Thyroid gland (tissue), 4 donors: ENCODE results near the gene ABCA12. TPM values are rescaled to one million over a fixed set of nuclear protein-coding genes. Genes with fewer than 3 reads are reported as not detected.

Experiments
- DNase-seq, 2 donors: peaks; one replicate each; pipeline ENCODE4 v3.0.0-alpha.2; 2019
- H3K27ac ChIP-seq, 3 donors: fragments of 200-600 bp; sonication (generic); 1 replicate in 2 of 3; 2 replicates in 1 of 3; pipeline ENCODE4 v1.5.1; 2016 to 2019; ENCODE audit warnings: mild to moderate bottlenecking in 1 of 3, moderate library complexity in 1 of 3
- H3K27me3 ChIP-seq: fragments of 200-600 bp; sonication (generic); one replicate; pipeline ENCODE4 v1.5.1; 2019
- H3K36me3 ChIP-seq, 2 donors: fragments of 200-600 bp; sonication (generic); one replicate each; pipeline ENCODE4 v1.5.1; 2016 to 2019
- H3K4me1 ChIP-seq, 2 donors: fragments of 200-600 bp; sonication (generic); one replicate each; pipeline ENCODE4 v1.5.1; 2017 to 2019
- H3K4me3 ChIP-seq, 3 donors: fragments of 200-600 bp; sonication (generic); replicated peaks in 1 of 3; 1 replicate in 2 of 3; 2 replicates in 1 of 3; pipeline ENCODE4 v1.5.1; 2016; ENCODE audit warnings: mild to moderate bottlenecking in 1 of 3
- H3K9me3 ChIP-seq: fragments of 200-600 bp; sonication (generic); one replicate; pipeline ENCODE4 v1.5.1; 2017
- POLR2A ChIP-seq, 2 donors: fragments of 450-650 bp; IDR thresholded peaks; one replicate each; pipeline ENCODE4 v1.6.1; 2017; ENCODE audit warnings: antibody characterized with exemption in 2 of 2, mild to moderate bottlenecking in 2 of 2, moderate library complexity in 1 of 2
- WGBS, 2 donors: methylation state at CpG; one replicate each; pipeline ENCODE4 v1.1.5; 2017; 5-methylcytosine and 5-hydroxymethylcytosine counted together
- intact Hi-C: fragments of 100-400 bp; cut with DNase I; formaldehyde crosslinking; loops from one replicate; pipeline ENCODE4 v1.15.1; 2023
- total RNA-seq, 4 donors: library from RNA; depleted of rRNA; stranded (reverse); fragments of >200 nt; gene quantifications; one replicate each; pipeline ENCODE4 v1.2.3, GENCODE V29; 2016
- TF ChIP-seq, protein P1 (sequence below), 6 experiments: fragments of 200-600 bp in 3 of 6; fragments of 450-650 bp in 3 of 6; sonication (generic) in 3 of 6; IDR thresholded peaks; one replicate each; pipeline ENCODE4 v1.5.1; 2016 to 2019; ENCODE audit warnings: antibody characterized with exemption in 6 of 6, mild to moderate bottlenecking in 2 of 6, inconsistent platforms in 1 of 6, moderate library complexity in 1 of 6

ABCA12 gene
- total RNA-seq, 4 donors from 2014 or later = not detected

DNA sequence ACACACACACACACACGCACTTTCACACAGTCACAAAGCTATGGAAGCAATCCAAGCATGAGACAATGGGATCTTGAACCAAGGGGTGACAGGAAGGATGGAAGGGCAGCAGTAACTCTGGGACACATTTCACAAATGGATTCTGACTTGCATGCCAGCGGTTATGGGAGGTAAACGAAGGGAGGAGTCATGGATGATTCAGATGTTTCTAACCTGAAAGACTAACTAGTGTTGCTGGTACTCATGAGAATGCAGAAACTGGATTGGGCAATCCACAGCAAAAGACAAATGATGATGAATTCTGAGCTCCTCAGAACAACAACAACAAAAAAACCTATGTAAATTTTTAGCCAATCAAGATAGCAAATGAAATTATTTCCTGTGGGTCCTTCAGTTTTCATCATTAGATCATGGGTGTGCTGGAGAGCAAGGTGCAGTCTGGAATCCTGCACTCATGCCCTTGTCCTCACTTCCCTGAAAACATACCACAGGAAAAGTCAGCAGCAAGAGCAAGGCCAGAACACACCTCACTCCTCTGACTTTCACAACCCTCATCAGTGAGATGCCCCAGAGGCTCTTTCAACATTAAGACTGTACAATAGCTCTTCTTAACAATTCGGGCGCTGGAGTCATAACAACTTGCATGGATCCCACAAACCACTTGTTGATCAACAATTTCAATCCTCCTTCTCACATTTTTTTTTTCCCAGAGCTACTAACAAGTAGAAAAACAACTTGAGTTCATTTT, 32.6 kb downstream of the ABCA12 start:
- no peak overlapping the region for H3K27ac ChIP-seq
- H3K9me3 ChIP-seq = no peaks in the 10 kb centered on the region
- DNase-seq = no peak
- no peak overlapping the region for H3K4me3 ChIP-seq
- no peaks in the 10 kb centered on the region for H3K4me1 ChIP-seq
- 72 to 93% methylated on average over 5 of the region's 5 CpGs for WGBS, 2 donors
- H3K36me3 ChIP-seq = no peaks in the 10 kb centered on the region
- H3K27me3 ChIP-seq = no peaks in the 10 kb centered on the region
- intact Hi-C loops = no loop called here
- TF ChIP-seq POLR2A (IDR thresholded peaks at IDR 0.05) = no peak
- TF ChIP-seq, protein P1, sequence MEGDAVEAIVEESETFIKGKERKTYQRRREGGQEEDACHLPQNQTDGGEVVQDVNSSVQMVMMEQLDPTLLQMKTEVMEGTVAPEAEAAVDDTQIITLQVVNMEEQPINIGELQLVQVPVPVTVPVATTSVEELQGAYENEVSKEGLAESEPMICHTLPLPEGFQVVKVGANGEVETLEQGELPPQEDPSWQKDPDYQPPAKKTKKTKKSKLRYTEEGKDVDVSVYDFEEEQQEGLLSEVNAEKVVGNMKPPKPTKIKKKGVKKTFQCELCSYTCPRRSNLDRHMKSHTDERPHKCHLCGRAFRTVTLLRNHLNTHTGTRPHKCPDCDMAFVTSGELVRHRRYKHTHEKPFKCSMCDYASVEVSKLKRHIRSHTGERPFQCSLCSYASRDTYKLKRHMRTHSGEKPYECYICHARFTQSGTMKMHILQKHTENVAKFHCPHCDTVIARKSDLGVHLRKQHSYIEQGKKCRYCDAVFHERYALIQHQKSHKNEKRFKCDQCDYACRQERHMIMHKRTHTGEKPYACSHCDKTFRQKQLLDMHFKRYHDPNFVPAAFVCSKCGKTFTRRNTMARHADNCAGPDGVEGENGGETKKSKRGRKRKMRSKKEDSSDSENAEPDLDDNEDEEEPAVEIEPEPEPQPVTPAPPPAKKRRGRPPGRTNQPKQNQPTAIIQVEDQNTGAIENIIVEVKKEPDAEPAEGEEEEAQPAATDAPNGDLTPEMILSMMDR (IDR thresholded peaks at IDR 0.05) = no peak

DNA sequence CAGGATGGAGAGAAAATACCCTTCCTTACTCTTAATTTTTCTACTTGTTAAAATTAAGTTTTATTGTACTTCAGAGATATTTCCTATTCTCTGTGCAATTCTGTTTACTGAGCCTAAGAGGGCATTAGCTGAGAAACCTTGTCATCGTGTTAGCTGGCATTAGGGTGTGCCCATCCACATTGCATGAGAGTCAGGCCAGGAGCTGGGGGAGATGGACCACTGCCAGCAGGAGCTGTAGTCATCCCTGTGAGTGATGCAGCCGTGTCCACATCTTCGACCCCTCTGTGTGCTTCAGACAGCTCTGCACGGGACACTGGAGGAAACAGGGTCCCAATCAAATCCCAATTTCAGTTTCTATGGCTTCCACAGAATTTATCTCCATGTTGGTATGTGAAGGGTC, 34.2 kb downstream of the ABCA12 start:
- H3K4me3 ChIP-seq = no peak overlapping the region
- H3K4me1 ChIP-seq = no peaks in the 10 kb centered on the region
- H3K27ac ChIP-seq = no peak overlapping the region
- intact Hi-C loops = no loop called here
- H3K27me3 ChIP-seq = no peaks in the 10 kb centered on the region
- WGBS, 2 donors = 56 to 89% methylated on average over 4 of the region's 4 CpGs
- no peak for TF ChIP-seq POLR2A (IDR thresholded peaks at IDR 0.05)
- TF ChIP-seq, protein P1 (IDR thresholded peaks at IDR 0.05) = no peak
- H3K36me3 ChIP-seq = no peaks in the 10 kb centered on the region
- no peaks in the 10 kb centered on the region for H3K9me3 ChIP-seq
- DNase-seq = no peak

GRCh38 chr2:215098875-215099274, 39.6 kb downstream of the ABCA12 start:
- Histone ChIP-seq H3K27ac (no peak overlapping the region), H3K4me3 (no peak overlapping the region), H3K36me3 (no peaks in the 10 kb centered on the region), H3K4me1 (no peaks in the 10 kb centered on the region), H3K9me3 (no peaks in the 10 kb centered on the region), H3K27me3 (no peaks in the 10 kb centered on the region)
- no peak for TF ChIP-seq POLR2A (IDR thresholded peaks at IDR 0.05)
- TF ChIP-seq, protein P1 (IDR thresholded peaks at IDR 0.05) = no peak
- WGBS, 2 donors = 93 to 96% methylated on average over 5 to 6 of the region's 6 CpGs
- DNase-seq = no peak
- intact Hi-C loops = no loop called here

DNA sequence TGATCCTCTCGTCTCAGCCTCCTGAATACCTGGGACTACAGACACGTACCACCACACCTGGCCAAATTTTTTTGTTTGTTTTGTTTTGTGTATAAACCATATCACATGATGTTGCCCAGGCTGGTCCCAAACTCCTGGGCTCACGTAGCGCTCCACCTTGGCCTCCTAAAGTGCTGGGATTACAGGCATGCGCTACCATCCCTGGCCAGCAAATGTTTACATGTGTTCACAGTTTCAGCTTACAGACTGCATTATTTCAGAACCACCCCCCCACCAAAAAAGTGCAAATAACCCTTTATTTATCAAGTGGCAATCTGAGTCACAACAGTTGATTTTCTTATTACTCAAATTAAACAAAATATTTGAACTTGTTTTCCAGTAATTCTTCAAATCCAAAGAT, 54.3 kb downstream of the ABCA12 start:
- intact Hi-C loops = no loop called here
- Histone ChIP-seq H3K27ac (no peak overlapping the region), H3K9me3 (no peaks in the 10 kb centered on the region), H3K27me3 (no peaks in the 10 kb centered on the region), H3K4me1 (no peaks in the 10 kb centered on the region), H3K4me3 (no peak overlapping the region), H3K36me3 (no peaks in the 10 kb centered on the region)
- TF ChIP-seq POLR2A (IDR thresholded peaks at IDR 0.05) = no peak
- TF ChIP-seq, protein P1 (IDR thresholded peaks at IDR 0.05) = no peak
- no peak for DNase-seq
- WGBS, 2 donors = 93 to 94% methylated on average over 5 of the region's 5 CpGs

- Histone ChIP-seq H3K9me3 (no peaks in the 10 kb centered on the region), H3K36me3 (no peaks in the 10 kb centered on the region), H3K27ac (no peak overlapping the region), H3K4me3 (no peak overlapping the region), H3K4me1 (no peaks in the 10 kb centered on the region), H3K27me3 (no peaks in the 10 kb centered on the region)
- TF ChIP-seq POLR2A (IDR thresholded peaks at IDR 0.05) = no peak
- TF ChIP-seq, protein P1 (IDR thresholded peaks at IDR 0.05) = no peak
- intact Hi-C loops = no loop called here
- no peak for DNase-seq
- WGBS, 2 donors = 91 to 94% methylated on average over 4 of the region's 4 CpGs
Observed at GRCh38 chr2:215083146-215083545, 55.3 kb downstream of the ABCA12 start.
